GM19395 (cell line): ENCODE measurements around the gene SRP14.

ENCODE experiments used
- ATAC-seq: cut with Tn5 transposase; IDR thresholded peaks from one replicate; pipeline ENCODE4 v1.9.1; 2021; ENCODE audit warnings: mild to moderate bottlenecking, moderate library complexity; ENCODE audit not compliant: unreplicated experiment

SRP14 gene

GRCh38 chr15:40069178-40070165 is 30.5 kb upstream of the SRP14 start:
- peak; percentile 62 for ATAC-seq

- ATAC-seq, result no peak
These were observed 29.1 kb upstream of the SRP14 start for GRCh38 chr15:40067921-40068624.

- no peak for ATAC-seq
These were observed 27.6 kb upstream of the SRP14 start for GRCh38 chr15:40066589-40066988.

DNA sequence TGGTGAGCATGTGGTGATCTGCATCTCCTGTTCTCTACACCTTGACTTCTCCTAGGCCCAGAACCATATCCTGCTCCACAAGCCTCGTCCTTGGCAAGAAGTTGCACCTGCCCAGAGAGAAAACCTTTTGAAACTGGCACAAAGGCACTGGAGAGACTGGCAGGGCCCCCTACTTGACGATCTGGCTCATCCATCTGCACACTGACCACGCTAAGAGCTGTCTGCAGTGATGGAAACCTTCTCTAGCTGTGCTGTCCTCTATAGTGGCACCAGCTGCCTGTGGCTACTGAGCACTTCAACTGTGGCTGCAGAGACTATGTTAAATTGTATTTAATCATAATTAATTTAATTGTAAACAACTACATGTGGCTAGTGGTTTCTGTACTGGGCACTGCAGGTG is 26.2 kb upstream of the SRP14 start:
- ATAC-seq, result no peak

DNA sequence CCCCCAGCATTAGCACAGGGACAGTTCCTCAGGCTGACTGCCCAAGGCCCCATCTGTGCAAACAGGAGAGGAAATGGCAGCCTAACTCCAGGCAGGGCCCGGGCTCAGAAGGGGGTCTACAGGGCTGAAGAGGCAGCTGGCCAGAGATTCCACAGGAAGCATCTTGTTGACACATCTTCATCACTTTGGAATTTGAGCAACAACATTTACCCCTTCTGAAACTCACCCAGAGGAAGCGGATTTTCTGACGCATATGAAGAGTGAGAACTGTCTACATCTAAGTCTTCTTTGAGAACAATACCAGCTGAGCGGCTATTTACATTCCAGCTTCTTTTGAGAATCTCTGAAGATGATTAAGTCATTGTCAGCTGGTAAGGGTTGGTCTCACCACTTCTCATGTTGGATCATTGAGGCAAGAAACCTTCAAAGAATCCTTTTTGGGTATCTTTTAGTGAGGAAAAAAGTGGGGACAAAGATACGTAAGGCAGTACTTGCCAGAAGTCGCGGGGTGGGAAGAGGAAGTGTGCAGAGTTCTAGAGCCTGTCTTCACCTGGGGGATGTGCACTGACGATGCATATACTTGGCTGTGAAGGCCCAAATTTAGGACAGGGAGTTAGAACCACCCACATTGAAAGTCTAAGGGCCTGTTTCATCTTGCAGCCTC is 25.4 kb upstream of the SRP14 start:
- ATAC-seq, result peak; percentile 71

DNA sequence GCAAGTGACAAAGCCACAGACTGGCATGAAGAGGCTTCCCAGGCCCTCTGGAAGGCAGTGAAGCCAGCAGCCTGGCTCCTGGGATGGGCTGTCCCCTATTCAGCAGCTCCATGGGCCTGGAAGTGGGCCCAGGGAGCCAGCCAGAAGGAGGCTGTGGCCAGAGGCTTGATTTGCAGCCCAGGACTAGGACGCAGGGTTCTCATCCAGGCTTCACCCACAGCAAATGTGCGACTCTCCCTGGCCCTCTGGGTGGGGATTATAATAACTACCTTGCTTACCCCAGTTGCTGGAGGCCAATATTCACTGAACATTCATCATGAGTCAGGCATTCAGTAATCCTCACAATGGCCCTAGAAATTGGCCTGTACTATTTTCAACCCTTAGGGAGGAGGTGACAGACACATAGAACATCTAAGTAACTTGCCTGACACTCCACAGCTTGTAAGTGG is 24.6 kb upstream of the SRP14 start:
- ATAC-seq, result no peak

- no peak for ATAC-seq
These were observed 24.0 kb upstream of the SRP14 start for GRCh38 chr15:40062816-40063562.

DNA sequence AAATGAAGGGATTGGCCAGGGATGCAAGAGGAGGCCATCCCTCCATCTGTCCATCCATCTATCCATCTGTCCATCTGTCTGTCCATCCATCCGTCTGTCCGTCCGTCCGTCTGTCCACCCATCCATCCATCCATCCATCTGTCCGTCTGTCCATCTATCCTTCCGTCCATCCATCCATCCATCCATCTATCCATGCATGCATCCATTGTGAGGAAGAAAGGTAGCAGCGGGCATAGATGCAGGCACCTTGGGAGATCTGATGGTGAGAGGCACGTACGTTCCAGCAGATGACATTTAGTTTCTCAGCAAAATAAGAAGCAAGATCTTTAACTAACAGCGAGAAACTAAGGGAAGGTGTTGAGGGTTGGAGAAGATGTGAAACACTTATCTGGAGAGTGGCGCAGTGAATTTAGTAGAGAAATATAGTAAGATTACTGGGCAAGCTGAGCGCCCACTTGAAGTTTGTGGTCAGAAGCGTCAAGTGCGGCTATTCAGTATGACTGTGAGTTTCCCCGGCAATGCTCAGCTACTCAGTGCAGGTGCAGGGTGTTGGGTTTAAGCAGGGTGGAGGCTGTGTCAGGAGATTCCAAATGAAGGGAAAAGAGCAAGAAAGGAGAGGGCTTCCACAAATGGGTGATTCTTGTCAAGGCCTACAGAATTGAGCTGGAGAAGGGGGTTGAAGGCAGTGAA is 22.4 kb upstream of the SRP14 start:
- peak; percentile 54 for ATAC-seq

- ATAC-seq, result no peak
These were observed 21.4 kb upstream of the SRP14 start for GRCh38 chr15:40060236-40060961.

- ATAC-seq, result no peak
These were observed 20.8 kb upstream of the SRP14 start for GRCh38 chr15:40059821-40060220.

DNA sequence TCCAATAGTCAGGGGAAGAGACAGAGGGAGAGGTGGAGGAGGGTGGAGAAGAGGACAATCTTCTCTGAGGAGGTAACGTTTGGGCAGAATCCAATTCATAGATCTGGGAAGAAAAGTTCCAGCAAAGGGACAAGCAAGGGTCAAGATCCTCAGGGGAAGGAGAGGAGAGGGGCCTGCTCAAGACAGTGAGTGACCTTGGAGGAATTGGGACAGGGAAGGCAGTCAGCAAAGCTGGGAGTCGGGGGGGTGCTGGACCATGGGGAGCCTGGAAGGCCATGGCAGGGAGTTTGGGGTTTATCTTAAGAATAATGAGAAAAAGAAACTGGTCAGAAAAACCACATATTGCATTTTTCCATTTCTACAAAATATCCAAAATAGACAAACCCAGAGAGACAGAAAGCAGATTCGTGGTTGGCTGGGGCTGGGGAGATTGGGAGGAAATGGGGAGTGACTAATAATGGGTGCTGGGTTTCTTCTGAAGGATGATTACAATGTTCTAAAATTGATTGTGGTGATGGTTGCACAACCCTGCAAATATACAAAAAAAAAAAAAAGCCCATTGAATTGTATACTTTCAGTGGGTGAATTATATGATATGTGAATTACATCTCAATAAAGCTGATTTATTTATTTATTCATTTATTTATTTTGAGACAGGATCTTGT is 19.6 kb upstream of the SRP14 start:
- ATAC-seq, result no peak

- no peak for ATAC-seq
These were observed 16.8 kb upstream of the SRP14 start for GRCh38 chr15:40055576-40056293.

DNA sequence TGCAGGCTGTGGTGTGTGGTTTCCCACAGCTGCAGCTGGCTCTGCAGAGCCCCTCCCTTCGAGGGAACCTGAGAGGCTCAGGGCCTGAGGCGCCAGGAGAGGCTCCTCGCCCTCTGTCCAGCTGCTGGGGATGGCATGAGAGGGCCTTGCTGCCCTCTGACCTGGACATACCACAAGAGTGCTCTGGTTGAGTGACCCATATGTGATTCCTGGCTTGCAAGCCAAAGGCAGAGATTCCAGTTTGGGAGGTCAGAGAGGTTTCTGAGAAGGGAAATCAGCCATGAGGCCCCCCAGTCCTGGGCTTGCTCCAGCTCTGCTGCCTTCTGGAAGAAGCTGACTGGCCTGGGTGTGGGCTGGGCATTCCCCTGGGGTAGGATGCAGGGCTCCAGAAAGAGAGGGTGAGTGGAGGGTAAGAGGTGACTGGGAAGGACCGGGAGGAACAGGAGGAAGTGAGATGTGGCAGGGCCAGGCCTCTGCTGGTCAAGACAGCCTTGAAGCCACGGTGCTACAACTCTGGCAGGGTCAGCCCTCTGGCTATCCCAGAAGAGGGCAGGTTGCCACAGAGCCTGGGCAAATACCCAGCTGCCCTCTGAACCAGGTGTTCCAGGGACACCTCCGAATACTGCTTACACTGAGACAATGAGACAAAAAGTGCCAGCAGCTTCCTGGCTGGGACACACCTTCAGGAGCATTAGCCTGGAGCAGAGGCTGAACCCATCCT is 16.0 kb upstream of the SRP14 start:
- ATAC-seq, result peak; percentile 78

GRCh38 chr15:40054605-40054854 is 15.5 kb upstream of the SRP14 start:
- ATAC-seq, result peak; percentile 52

DNA sequence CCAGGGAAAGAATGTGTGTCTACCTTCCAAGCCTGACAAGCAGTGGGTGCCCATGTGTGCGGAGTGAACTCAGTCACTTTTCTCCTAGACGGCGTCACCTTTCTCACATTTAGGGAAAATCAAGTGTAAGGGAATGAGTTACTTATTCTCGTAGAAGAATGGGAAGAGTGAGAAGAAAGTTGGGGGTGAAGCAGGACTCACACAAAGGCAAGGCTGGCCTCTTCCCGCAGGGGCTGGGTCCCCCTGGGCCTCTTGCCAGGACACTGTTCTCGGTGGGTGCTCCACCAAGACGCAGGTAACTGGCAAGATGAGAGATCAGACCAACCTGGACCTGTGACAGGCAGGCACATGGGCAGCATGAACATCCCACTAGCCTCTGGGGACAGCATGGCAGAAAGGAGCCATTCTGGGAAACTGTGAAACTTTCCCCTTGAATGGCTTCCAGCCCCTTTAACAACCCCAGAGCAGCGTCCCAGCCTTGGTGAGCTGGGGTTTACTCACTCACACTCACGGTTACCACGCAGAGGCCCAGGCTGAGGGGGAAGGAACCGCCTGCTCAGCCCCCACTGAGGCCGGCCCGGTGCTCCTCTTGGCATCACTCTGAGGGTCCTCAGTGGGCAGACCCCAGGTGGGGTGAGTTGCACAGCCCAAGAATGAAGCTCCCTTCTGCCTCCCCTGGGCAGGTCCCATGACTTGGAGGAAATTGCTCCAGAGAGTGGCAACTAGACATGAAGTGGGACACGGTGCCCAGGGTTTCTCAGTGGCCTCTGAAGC is 15.0 kb upstream of the SRP14 start:
- ATAC-seq, result peak; percentile 43

DNA sequence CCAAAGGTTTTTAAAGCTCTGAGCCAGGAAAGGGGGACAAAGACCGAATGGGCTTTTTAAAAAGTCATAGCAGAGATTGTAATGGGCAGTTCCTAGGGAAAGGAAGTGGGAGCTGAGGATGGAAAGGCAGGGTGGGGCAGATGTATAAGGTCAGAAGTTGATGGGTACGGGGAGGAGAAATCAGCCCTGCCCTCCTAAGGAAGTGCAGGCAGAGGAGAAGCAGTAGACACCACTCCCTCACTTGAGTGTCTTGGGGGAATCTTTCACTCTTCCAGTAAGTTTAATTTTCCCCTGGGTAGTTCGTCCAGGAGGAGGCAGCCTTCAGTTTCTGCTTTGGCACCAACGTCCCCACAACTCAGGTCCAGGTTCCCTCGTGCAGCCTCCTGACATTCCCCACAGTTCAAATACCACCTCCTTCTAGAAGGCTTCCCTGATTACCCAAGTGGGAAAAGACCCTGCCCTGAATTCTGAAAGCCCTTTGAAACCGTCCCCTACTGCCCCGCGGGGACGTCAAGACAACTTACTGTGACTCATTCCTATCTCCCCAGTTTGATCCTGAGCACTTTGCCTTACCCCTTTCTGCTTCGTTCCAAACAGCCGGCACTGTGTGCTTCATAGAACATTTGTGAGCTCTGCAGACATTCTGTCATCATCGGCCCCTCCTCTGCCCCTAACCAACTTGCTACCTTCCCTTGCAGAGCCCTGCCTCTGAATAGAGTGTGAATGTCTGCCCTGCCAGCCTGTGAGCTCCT is 14.3 kb upstream of the SRP14 start:
- ATAC-seq, result no peak
